ENCODE results near the gene ACYP2. TPM values are rescaled to one million over a fixed set of nuclear protein-coding genes. Genes with fewer than 3 reads are reported as not detected.

Gene ACYP2
- 5.3 and 5.9 TPM in 2 replicates for total RNA-seq

GRCh38 chr2:54115284-54116137, at the start of gene ACYP2:
TSS of gene ACYP2 (plus strand) at chr2:54115615.

GRCh38 chr2:54256091-54256694, 140.8 kb downstream of the ACYP2 start, which contains the start of gene TSPYL6:
TSS of gene TSPYL6 (minus strand) at chr2:54256229. CDS start at chr2:54256151, 78 bp downstream.

Small RNA genes lying within 50 kb of the gene (small RNA-seq; reads per million reads assigned to genes)
- gene RNU7-172P (ENCODE audit: low replicate concordance): not detected

Other genes with a start within 250 kb of the ACYP2 start
- gene PSME4, start 144.6 kb upstream of the ACYP2 start, total RNA-seq: 42.5 and 97.5 TPM in 2 replicates
- gene TSPYL6, start 140.6 kb downstream of the ACYP2 start, total RNA-seq: not detected in 2 replicates

All from placental pericyte (primary cell).